HEK293 (cell line): Measurements from ENCODE around the gene ANKH.
A peak's percentile ranks its signal among the peaks of the same experiment; 100 is the strongest.

Experiments
- BCL11B ChIP-seq: fragments of 450-650 bp; formaldehyde crosslinking; IDR thresholded peaks from 2 replicates; pipeline ENCODE4 v1.5.1; 2016; ENCODE audit warnings: low read depth, missing biosample characterization, missing genetic modification characterization
- GFI1B ChIP-seq: fragments of 450-650 bp; formaldehyde crosslinking; IDR thresholded peaks from 2 replicates; pipeline ENCODE4 v1.5.1; 2016; ENCODE audit warnings: missing biosample characterization, missing genetic modification characterization
- GLIS1 ChIP-seq: fragments of 450-650 bp; formaldehyde crosslinking; IDR thresholded peaks from 2 replicates; pipeline ENCODE4 v1.5.1; 2016; ENCODE audit warnings: missing biosample characterization, missing genetic modification characterization
- GLIS2 ChIP-seq: fragments of 450-650 bp; formaldehyde crosslinking; IDR thresholded peaks from 2 replicates; pipeline ENCODE4 v1.5.1; 2016; ENCODE audit warnings: missing biosample characterization, missing genetic modification characterization
- HOXD13 ChIP-seq: sonication (generic); formaldehyde crosslinking; IDR thresholded peaks from 2 replicates; pipeline ENCODE4 v1.8.0; 2022; ENCODE audit warnings: missing genetic modification reagents, borderline replicate concordance
- IKZF3 ChIP-seq: fragments of 450-650 bp; IDR thresholded peaks from 2 replicates; pipeline ENCODE4 v1.5.0; 2018; ENCODE audit warnings: missing biosample characterization, mild to moderate bottlenecking, missing genetic modification characterization, moderate library complexity
- TCF7L2 ChIP-seq: IDR thresholded peaks from 2 replicates; pipeline ENCODE4 v1.6.1; 2011; ENCODE audit warnings: low read depth, mild to moderate bottlenecking, inconsistent platforms, low read length, moderate library complexity, borderline replicate concordance
- ZBTB1 ChIP-seq: fragments of 450-650 bp; formaldehyde crosslinking; IDR thresholded peaks from 2 replicates; pipeline ENCODE4 v1.5.1; 2016; ENCODE audit warnings: missing biosample characterization, missing genetic modification characterization
- ZBTB20 ChIP-seq: fragments of 450-650 bp; formaldehyde crosslinking; IDR thresholded peaks from 2 replicates; pipeline ENCODE4 v1.5.1; 2016; ENCODE audit warnings: missing biosample characterization, missing genetic modification characterization
- ZBTB8A ChIP-seq: fragments of 450-650 bp; formaldehyde crosslinking; IDR thresholded peaks from 2 replicates; pipeline ENCODE4 v1.5.1; 2016; ENCODE audit warnings: missing biosample characterization, missing genetic modification characterization
- ZFP41 ChIP-seq: fragments of 450-650 bp; formaldehyde crosslinking; IDR thresholded peaks from 2 replicates; pipeline ENCODE4 v1.5.1; 2016; ENCODE audit warnings: missing biosample characterization, missing genetic modification characterization, borderline replicate concordance
- ZNF146 ChIP-seq: fragments of 450-650 bp; formaldehyde crosslinking; IDR thresholded peaks from 2 replicates; pipeline ENCODE4 v1.5.1; 2016; ENCODE audit warnings: missing biosample characterization, missing genetic modification characterization
- ZNF155 ChIP-seq: fragments of 450-650 bp; formaldehyde crosslinking; IDR thresholded peaks from 2 replicates; pipeline ENCODE4 v1.5.1; 2016; ENCODE audit warnings: missing biosample characterization, missing genetic modification characterization
- ZNF23 ChIP-seq: fragments of 450-650 bp; formaldehyde crosslinking; IDR thresholded peaks from 2 replicates; pipeline ENCODE4 v1.5.1; 2016; ENCODE audit warnings: missing biosample characterization, missing genetic modification characterization, borderline replicate concordance
- ZNF248 ChIP-seq: fragments of 450-650 bp; formaldehyde crosslinking; IDR thresholded peaks from 2 replicates; pipeline ENCODE4 v1.5.1; 2017; ENCODE audit warnings: missing biosample characterization, missing genetic modification characterization
- ZNF404 ChIP-seq: fragments of 450-650 bp; formaldehyde crosslinking; IDR thresholded peaks from 2 replicates; pipeline ENCODE4 v1.5.1; 2017; ENCODE audit warnings: missing biosample characterization, missing genetic modification characterization
- ZNF423 ChIP-seq: fragments of 450-650 bp; formaldehyde crosslinking; IDR thresholded peaks from 2 replicates; pipeline ENCODE4 v1.5.1; 2016; ENCODE audit warnings: missing biosample characterization, missing genetic modification characterization
- ZNF426 ChIP-seq: fragments of 450-650 bp; formaldehyde crosslinking; IDR thresholded peaks from 2 replicates; pipeline ENCODE4 v1.5.1; 2017; ENCODE audit warnings: missing biosample characterization, missing genetic modification characterization, mild to moderate bottlenecking, inconsistent platforms, moderate library complexity
- ZNF433 ChIP-seq: fragments of 450-650 bp; formaldehyde crosslinking; IDR thresholded peaks from 2 replicates; pipeline ENCODE4 v1.5.1; 2016; ENCODE audit warnings: missing biosample characterization, missing genetic modification characterization, low read depth
- ZNF529 ChIP-seq: fragments of 450-650 bp; formaldehyde crosslinking; IDR thresholded peaks from 2 replicates; pipeline ENCODE4 v1.5.1; 2017; ENCODE audit warnings: missing genetic modification characterization, missing biosample characterization; ENCODE audit not compliant: insufficient replicate concordance
- ZNF530 ChIP-seq: fragments of 450-650 bp; formaldehyde crosslinking; IDR thresholded peaks from 2 replicates; pipeline ENCODE4 v1.5.1; 2016; ENCODE audit warnings: low read depth, missing biosample characterization, missing genetic modification characterization
- ZNF544 ChIP-seq: fragments of 450-650 bp; formaldehyde crosslinking; IDR thresholded peaks from 2 replicates; pipeline ENCODE4 v1.5.0; 2017; ENCODE audit warnings: missing biosample characterization, missing genetic modification characterization
- ZNF610 ChIP-seq: fragments of 450-650 bp; formaldehyde crosslinking; IDR thresholded peaks from 2 replicates; pipeline ENCODE4 v1.5.1; 2016; ENCODE audit warnings: missing biosample characterization, missing genetic modification characterization, borderline replicate concordance
- ZNF670 ChIP-seq: fragments of 450-650 bp; formaldehyde crosslinking; IDR thresholded peaks from 2 replicates; pipeline ENCODE4 v1.5.1; 2016; ENCODE audit warnings: missing biosample characterization, missing genetic modification characterization, low read depth
- ZNF707 ChIP-seq: fragments of 450-650 bp; formaldehyde crosslinking; IDR thresholded peaks from 2 replicates; pipeline ENCODE4 v1.5.1; 2016; ENCODE audit warnings: missing biosample characterization, missing genetic modification characterization
- ZNF785 ChIP-seq: fragments of 450-650 bp; formaldehyde crosslinking; IDR thresholded peaks from 2 replicates; pipeline ENCODE4 v1.5.1; 2016; ENCODE audit warnings: missing biosample characterization, missing genetic modification characterization
- ZNF843 ChIP-seq: fragments of 450-650 bp; formaldehyde crosslinking; IDR thresholded peaks from 2 replicates; pipeline ENCODE4 v1.5.1; 2016; ENCODE audit warnings: missing biosample characterization, missing genetic modification characterization
- ZSCAN16 ChIP-seq: fragments of 450-650 bp; formaldehyde crosslinking; IDR thresholded peaks from 2 replicates; pipeline ENCODE4 v1.5.1; 2016; ENCODE audit warnings: missing biosample characterization, missing genetic modification characterization
- ZSCAN23 ChIP-seq: fragments of 450-650 bp; formaldehyde crosslinking; IDR thresholded peaks from 2 replicates; pipeline ENCODE4 v1.5.1; 2016; ENCODE audit warnings: missing biosample characterization, missing genetic modification characterization
- TF ChIP-seq, protein P1 (sequence below): fragments of 450-650 bp; formaldehyde crosslinking; IDR thresholded peaks from 2 replicates; pipeline ENCODE4 v1.5.1; 2016; ENCODE audit warnings: missing biosample characterization, missing genetic modification characterization, borderline replicate concordance
- TF ChIP-seq, protein P2 (sequence below): fragments of 450-650 bp; formaldehyde crosslinking; IDR thresholded peaks from 2 replicates; pipeline ENCODE4 v1.5.1; 2016; ENCODE audit warnings: missing biosample characterization, missing genetic modification characterization
- TF ChIP-seq, protein P3 (sequence below): fragments of 450-650 bp; formaldehyde crosslinking; IDR thresholded peaks from 2 replicates; pipeline ENCODE4 v1.5.1; 2016; ENCODE audit warnings: missing biosample characterization, missing genetic modification characterization

The ANKH gene

DNA sequence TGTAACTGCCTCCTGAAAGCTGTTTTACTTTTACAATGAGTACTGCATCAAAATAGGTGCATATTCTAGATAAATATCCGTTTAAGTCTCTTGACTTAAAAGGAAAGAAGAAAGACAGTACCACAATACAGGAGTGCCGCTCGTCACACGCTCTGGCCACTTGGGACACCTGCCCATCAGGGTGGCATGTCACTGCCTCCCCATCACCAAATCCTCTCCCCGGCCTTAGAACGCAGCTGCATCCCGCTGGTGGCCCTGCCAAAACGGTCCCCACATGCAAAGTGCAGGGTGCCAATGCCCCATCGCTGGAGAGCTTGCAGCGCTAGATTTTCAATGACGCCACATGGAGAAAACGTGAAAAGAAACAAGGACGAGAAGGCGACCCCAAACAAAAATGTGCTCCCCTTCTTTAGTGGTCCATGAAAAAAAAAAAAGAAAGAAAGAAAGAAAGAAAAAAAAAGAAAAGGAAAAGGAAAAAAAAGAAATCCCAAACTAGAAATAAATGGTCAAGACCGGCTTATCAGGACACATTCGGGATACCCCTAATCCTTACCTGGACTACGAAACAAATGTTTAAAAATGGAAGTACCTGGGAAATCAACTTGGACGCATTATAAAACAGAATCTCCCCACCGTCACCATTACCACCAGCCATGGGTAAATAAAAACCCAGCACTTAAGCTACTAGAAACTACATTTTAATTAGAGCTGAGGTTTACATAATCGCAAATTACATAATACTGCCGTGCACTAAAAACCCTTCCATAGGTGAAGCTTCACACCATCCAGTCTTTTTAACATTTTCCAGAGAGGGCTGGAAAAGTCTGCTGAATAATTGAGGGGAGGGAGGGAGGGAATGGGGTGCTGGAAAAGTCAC lies 1.0 kb downstream of the ANKH start (continued):
- TF ChIP-seq ZNF785 (tag by site-specific recombination) (no peak), GLIS1 (tag by site-specific recombination) (peak; percentile 83), ZNF843 (tag by site-specific recombination) (no peak), TCF7L2 (no peak), BCL11B (tag by site-specific recombination) (no peak), ZNF670 (tag by site-specific recombination) (no peak), ZBTB1 (tag by site-specific recombination) (no peak), ZNF146 (tag by site-specific recombination) (no peak), GFI1B (tag by site-specific recombination) (no peak), ZNF610 (no peak), ZNF23 (tag by site-specific recombination) (no peak), ZBTB8A (tag by site-specific recombination) (no peak), IKZF3 (no peak), ZSCAN16 (no peak), ZBTB20 (peak; percentile 81), ZNF155 (tag by site-specific recombination) (no peak), ZSCAN23 (no peak), ZNF529 (tag by site-specific recombination) (no peak), ZNF404 (tag by site-specific recombination) (no peak), ZNF707 (tag by site-specific recombination) (no peak), ZNF426 (tag by site-specific recombination) (no peak), ZNF530 (tag by site-specific recombination) (no peak), ZNF248 (no peak), ZFP41 (tag by site-specific recombination) (no peak), HOXD13 (CRISPR knock-in tag) (no peak), GLIS2 (tag by site-specific recombination) (peak; percentile 88), ZNF544 (tag by site-specific recombination) (no peak), ZNF423 (no peak), ZNF433 (tag by site-specific recombination) (no peak)
- TF ChIP-seq, protein P1, sequence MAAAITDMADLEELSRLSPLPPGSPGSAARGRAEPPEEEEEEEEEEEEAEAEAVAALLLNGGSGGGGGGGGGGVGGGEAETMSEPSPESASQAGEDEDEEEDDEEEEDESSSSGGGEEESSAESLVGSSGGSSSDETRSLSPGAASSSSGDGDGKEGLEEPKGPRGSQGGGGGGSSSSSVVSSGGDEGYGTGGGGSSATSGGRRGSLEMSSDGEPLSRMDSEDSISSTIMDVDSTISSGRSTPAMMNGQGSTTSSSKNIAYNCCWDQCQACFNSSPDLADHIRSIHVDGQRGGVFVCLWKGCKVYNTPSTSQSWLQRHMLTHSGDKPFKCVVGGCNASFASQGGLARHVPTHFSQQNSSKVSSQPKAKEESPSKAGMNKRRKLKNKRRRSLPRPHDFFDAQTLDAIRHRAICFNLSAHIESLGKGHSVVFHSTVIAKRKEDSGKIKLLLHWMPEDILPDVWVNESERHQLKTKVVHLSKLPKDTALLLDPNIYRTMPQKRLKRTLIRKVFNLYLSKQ = no peak
- TF ChIP-seq, protein P2, sequence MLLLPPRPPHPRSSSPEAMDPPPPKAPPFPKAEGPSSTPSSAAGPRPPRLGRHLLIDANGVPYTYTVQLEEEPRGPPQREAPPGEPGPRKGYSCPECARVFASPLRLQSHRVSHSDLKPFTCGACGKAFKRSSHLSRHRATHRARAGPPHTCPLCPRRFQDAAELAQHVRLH (tag by site-specific recombination) = no peak
- TF ChIP-seq, protein P3, sequence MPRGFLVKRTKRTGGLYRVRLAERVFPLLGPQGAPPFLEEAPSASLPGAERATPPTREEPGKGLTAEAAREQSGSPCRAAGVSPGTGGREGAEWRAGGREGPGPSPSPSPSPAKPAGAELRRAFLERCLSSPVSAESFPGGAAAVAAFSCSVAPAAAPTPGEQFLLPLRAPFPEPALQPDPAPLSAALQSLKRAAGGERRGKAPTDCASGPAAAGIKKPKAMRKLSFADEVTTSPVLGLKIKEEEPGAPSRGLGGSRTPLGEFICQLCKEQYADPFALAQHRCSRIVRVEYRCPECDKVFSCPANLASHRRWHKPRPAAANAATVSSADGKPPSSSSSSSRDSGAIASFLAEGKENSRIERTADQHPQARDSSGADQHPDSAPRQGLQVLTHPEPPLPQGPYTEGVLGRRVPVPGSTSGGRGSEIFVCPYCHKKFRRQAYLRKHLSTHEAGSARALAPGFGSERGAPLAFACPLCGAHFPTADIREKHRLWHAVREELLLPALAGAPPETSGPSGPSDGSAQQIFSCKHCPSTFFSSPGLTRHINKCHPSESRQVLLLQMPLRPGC (tag by site-specific recombination) = no peak
